Psoas muscle (tissue), 8 donors: ENCODE results near the gene SPTB. TPM values are rescaled to one million over a fixed set of nuclear protein-coding genes. Genes with fewer than 3 reads are reported as not detected.

Experiments
- ATAC-seq, 4 donors: fragments of 200-7000 bp; cut with Tn5 transposase; one replicate each; pipeline ENCODE4 v1.9.1; 2020; ENCODE audit warnings: moderate library complexity in 3 of 4, mild to moderate bottlenecking in 2 of 4
- DNase-seq, 2 donors: peaks; one replicate each; pipeline ENCODE4 v3.0.0-alpha.2; 2020
- H3K27ac ChIP-seq: fragments of 200-600 bp; one replicate; pipeline ENCODE4 v1.8.0; 2022
- H3K27me3 ChIP-seq, 3 donors: fragments of 200-600 bp in 1 of 3; one replicate each; pipeline versions ENCODE4 v1.6.1 to v1.8.0; 2013 to 2022; ENCODE audit warnings: low read length in 2 of 3, mild to moderate bottlenecking in 2 of 3, moderate library complexity in 1 of 3; ENCODE audit not compliant: insufficient read depth in 3 of 3
- H3K36me3 ChIP-seq, 2 donors: fragments of 200-600 bp in 1 of 2; one replicate each; pipeline versions ENCODE4 v1.6.1 to v1.8.0; 2013 to 2022; ENCODE audit warnings: low read depth in 1 of 2, mild to moderate bottlenecking in 1 of 2, moderate library complexity in 1 of 2; ENCODE audit not compliant: insufficient read depth in 1 of 2
- H3K4me1 ChIP-seq: fragments of 200-600 bp; one replicate; pipeline ENCODE4 v1.8.0; 2022
- H3K4me3 ChIP-seq: fragments of 200-600 bp; one replicate; pipeline ENCODE4 v1.8.0; 2022; ENCODE audit warnings: mild to moderate bottlenecking
- H3K9me3 ChIP-seq: fragments of 200-600 bp; one replicate; pipeline ENCODE4 v1.8.0; 2022
- CTCF ChIP-seq: fragments of 200-600 bp; IDR thresholded peaks from one replicate; pipeline ENCODE4 v1.8.0; 2022; ENCODE audit warnings: antibody characterized with exemption
- WGBS, 3 donors: extraction: QIAGEN DNeasy Blood & Tissue Kit; methylation state at CpG; one replicate each; pipeline versions ENCODE4 v1.1.6 to v1.1.7; 2013; 5-methylcytosine and 5-hydroxymethylcytosine counted together
- intact Hi-C, 2 donors: fragments of 100-400 bp; cut with DNase I; formaldehyde crosslinking; loops; one replicate each; pipeline versions ENCODE4 v1.11.0 to v1.14.2; 2022
- polyA plus RNA-seq, 3 donors: library from polyadenylated mRNA; stranded (reverse); fragments of 200-250 nt; gene quantifications; one replicate each; pipeline ENCODE4 v1.2.3, GENCODE V29; 2013
- total RNA-seq, 4 donors: library from RNA; stranded (reverse); fragmentation: NEBNext Ultra II Directional in 2 of 4; extraction: Animal tissue kit (Norgen Biotek cat#: 25700) in 2 of 4; gene quantifications; one replicate each; pipeline versions ENCODE4 v1.2.1 to v1.2.4, GENCODE V29; 2021 to 2023
- donor health status: healthy with polysubstance abuse.
- donor health status: DM: no; HTN: no; CAD: no; lungs with moderate emphysema.
- donor health status: Bipolar disorder and iron deficiency.
- donor health status: healthy.
- donor health status: DM: yes; HTN: yes; CAD: no.
- donor health status: DM: no; HTN: no; CAD: no.
- donor health status: DM: no; HTN: no; CAD: no.
- donor health status: DM: yes; HTN: yes; CAD: no.

The SPTB gene
- total and polyA plus RNA-seq, 7 donors = 43.4 to 540 (median 374) TPM

DNA sequence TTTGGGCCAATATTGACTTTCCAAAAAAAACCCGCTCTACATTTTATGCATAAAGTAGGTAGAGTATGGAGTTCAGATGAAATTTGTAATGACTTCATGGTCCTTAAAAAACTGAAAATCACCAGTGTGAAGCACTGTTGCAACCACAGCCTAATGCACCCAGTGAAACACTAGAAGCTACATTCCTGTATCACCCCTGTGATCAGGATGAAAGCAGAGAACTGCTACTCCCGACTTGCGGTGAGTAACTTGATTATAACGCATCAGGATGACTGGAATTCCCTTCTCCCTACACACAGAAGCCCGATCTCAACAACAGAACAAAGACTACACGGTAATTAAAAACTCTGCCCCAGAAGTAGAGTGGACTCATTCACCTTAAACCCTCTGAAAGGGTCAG lies 33.8 kb downstream of the SPTB start:
- intact Hi-C loops = no loop called here
- peaks cover 82% of the 10 kb centered on the region for H3K4me1 ChIP-seq
- ATAC-seq = peak; percentile 31 to 34 (median 32)
- H3K27ac ChIP-seq = peak overlapping the region; percentile 96
- no peak for DNase-seq
- TF ChIP-seq CTCF = no peak
- H3K27me3 ChIP-seq = no peaks in the 10 kb centered on the region
- 23 to 37% (median 24%) methylated on average over 6 of the region's 6 CpGs for WGBS, 3 donors
- peaks cover 0 to 6% of the 10 kb centered on the region in 2 donors for H3K36me3 ChIP-seq
- H3K9me3 ChIP-seq = no peaks in the 10 kb centered on the region
- H3K4me3 ChIP-seq = peak overlapping the region; percentile 35

DNA sequence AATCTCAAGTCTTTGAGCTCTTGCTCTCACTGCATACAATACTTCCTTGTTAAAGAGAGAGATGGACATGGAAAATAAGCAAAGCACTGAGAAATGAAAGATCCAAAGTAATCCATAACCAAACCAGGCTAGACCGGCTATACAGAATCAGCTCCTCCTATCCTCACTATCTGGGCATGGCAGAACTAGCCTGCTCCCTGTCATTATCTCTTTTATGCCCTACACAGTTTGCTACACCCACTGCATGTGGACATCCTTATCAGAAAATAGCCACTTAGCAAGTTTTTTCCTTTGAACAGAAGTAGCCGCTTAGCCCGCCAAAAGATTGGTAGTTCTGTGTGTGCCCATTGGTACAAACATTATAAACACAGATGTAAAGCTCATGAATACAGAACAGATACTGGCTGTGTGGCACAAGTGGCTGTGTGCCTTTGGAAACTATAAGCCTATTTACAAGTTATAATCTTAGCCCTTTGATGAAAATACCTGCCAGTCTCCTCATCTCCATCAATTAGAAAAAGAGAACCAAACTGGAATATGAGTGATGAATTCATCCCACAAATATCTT lies 34.7 kb downstream of the SPTB start:
- intact Hi-C loops = loop anchor here in 1 of 2 donors (5.0 kb wide), 1 partner anchor 32 kb away; the partner anchor contains the start of gene SPTB
- Histone ChIP-seq H3K4me1 (peaks cover 82% of the 10 kb centered on the region), H3K27ac (peak overlapping the region; percentile 96), H3K36me3 (no peaks in the 10 kb centered on the region), H3K9me3 (no peaks in the 10 kb centered on the region), H3K27me3 (no peaks in the 10 kb centered on the region), H3K4me3 (no peak overlapping the region)
- ATAC-seq = no peak
- WGBS, 3 donors = 88 to 92% (median 90%) methylated on average over 3 of the region's 3 CpGs
- no peak for DNase-seq
- TF ChIP-seq CTCF = no peak

- DNase-seq = no peak
- no peaks in the 10 kb centered on the region for H3K36me3 ChIP-seq
- intact Hi-C loops = loop anchor here in 1 of 2 donors (5.0 kb wide), 1 partner anchor 33 kb away; the partner anchor contains the start of gene SPTB
- H3K27me3 ChIP-seq = no peaks in the 10 kb centered on the region
- H3K4me1 ChIP-seq = peaks cover 83% of the 10 kb centered on the region
- TF ChIP-seq CTCF = no peak
- WGBS, 3 donors = 53 to 63% (median 63%) methylated on average over 2 of the region's 2 CpGs
- ATAC-seq = no peak
- H3K9me3 ChIP-seq = no peaks in the 10 kb centered on the region
- H3K4me3 ChIP-seq = no peak overlapping the region
- peak overlapping the region; percentile 96 for H3K27ac ChIP-seq
Observed at GRCh38 chr14:64844272-64844671, 35.4 kb downstream of the SPTB start.

- TF ChIP-seq CTCF = no peak
- 28 to 45% (median 30%) methylated on average over 6 of the region's 6 CpGs for WGBS, 3 donors
- peaks cover 89% of the 10 kb centered on the region for H3K4me1 ChIP-seq
- H3K4me3 ChIP-seq = no peak overlapping the region
- ATAC-seq (no peak), DNase-seq (no peak)
- no peaks in the 10 kb centered on the region for H3K9me3 ChIP-seq
- H3K27ac ChIP-seq = peak overlapping the region; percentile 96
- no peaks in the 10 kb centered on the region for H3K27me3 ChIP-seq
- intact Hi-C loops = loop anchor here in 1 of 2 donors (5.0 kb wide), 1 partner anchor 34 kb away; the partner anchor contains the start of gene SPTB
- H3K36me3 ChIP-seq = no peaks in the 10 kb centered on the region
Observed at GRCh38 chr14:64843548-64843947, 36.2 kb downstream of the SPTB start.
